ENCODE measurements around the gene WDR19. TPM values are rescaled to one million over a fixed set of nuclear protein-coding genes. Genes with fewer than 3 reads are reported as not detected.
"Not testable (repeated sequence)": the region's sequence is repeated elsewhere in the genome, so short reads cannot be mapped to it uniquely, and the experiment has no call there.

The WDR19 gene
- polyA plus RNA-seq, 3 donors, result 13.6 to 27.4 (median 26.1) TPM

DNA sequence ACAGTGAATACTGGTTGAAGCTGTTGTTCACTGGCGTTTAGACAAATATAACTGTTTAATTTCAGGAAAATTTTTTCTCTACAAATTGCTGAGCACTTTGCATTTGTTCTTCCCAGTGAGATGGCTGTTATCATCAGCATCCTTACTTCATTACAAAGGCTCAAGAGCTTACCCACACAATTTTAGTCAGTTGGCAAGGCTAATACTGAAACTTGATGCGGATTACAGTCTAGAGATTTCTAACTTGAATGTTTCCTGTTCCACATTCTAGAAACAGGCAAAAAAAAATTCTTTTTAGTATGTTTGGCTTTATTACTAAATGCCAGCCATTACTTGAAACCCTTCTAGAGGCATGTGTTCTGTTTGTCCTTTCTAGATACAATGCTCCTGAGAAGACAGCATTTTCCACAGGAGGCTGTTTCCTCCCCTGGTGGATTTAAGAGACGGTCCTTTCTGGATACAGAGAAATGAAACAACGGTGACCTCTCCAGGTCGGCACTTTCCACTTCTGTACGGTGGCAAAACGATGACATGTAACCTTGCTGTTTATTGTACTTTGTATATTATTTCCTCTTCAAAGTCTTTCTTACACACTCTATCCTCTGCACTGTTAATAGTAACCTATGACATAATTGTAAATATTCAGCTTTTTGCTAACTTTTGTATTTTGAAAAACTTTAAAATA, 102.9 kb downstream of the WDR19 start:
- WGBS, 3 donors, result 70 to 79% (median 76%) methylated on average over 7 of the region's 7 CpGs
- no peak overlapping the region for H3K27ac ChIP-seq (ENCODE audit: low read depth, low read length)

DNA sequence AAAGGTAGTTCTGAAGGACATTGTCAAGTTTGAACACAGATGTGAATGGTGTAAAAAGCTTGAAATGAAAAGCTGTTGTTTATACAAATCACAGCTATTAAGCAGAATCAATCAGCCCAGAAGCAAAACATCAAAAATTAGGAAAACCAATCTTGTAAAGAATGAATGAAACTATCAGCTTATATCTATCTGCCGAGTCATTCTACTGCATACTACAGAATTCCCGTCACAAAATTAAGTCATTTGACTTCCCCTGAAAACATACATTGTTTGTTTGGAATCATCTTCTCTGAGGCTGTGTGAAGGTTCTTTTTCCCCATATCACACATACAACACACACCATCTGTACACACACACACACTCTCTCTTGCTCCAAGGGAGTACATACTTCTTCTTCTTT, 103.5 kb downstream of the WDR19 start:
- 90 to 95% (median 95%) methylated on average over 2 of the region's 2 CpGs for WGBS, 3 donors
- no peak overlapping the region for H3K27ac ChIP-seq (ENCODE audit: low read depth, low read length)

DNA sequence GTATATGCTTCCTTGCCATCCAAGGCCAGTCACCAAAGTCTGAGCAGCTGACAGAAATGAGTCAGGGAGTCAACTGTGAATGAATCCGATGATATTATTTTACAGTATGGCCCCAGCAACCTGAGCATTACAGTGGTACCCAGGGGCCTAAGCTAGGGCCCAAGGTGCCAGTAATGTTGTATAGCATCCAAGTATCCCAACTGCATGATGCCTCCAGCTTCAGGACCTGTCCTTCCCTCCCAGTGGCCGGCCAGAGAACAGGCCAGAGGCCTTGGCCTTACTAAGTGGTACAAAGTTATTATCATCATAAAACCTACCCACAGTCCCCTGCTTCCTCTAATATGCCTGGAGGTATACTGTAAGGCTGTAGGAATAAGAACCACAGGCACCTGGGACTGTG, 103.9 kb downstream of the WDR19 start:
- WGBS, 3 donors, result 93 to 96% (median 94%) methylated on average over 2 of the region's 2 CpGs

DNA sequence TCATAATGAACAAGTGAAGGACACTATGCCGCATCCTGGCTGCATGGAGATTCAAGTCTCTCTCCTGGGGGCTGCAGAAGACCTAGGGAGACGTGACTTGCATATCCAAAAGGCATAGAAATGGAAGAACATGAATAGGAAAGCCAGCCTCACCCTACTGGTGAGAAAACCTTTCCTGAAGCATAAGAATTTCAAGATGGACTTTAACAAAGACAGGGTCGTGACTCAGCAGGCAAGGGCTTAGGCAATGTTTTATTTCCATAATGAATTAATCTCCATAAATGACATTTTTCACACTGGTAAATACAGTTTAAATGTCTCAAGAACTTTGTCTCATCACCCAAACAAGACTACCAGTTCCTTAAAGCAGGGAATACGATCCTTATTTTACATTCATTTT, 104.9 kb downstream of the WDR19 start:
- WGBS, 3 donors, result 93 to 97% (median 97%) methylated on average over 4 of the region's 4 CpGs
- H3K27ac ChIP-seq (ENCODE audit: low read depth, low read length), result no peak overlapping the region

More for the DNA sequence above, 103.9 kb downstream of the WDR19 start:
- H3K27ac ChIP-seq (ENCODE audit: low read depth, low read length), result no peak overlapping the region

DNA sequence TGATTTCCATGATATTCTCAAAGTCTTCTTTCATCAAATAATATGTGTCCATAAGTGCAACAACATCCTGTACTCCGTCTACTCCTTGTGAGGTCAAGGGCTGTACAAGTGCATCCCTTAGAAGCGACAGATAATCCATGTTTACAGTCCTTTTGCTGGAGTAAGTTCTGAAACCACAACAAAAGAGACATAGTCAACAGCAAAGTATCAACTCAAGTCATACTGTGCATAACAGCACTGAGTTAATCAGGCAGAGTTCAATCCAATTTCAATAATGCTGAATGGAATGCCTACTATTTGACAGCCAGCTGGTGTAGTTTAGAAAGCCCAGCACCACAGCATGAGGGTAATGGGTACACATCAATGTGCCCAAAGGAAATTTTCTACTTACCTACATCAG, 109.4 kb downstream of the WDR19 start:
- no peak overlapping the region for H3K27ac ChIP-seq (ENCODE audit: low read depth, low read length)
- WGBS, 3 donors, result 90 to 98% (median 96%) methylated on average over 2 of the region's 2 CpGs

DNA sequence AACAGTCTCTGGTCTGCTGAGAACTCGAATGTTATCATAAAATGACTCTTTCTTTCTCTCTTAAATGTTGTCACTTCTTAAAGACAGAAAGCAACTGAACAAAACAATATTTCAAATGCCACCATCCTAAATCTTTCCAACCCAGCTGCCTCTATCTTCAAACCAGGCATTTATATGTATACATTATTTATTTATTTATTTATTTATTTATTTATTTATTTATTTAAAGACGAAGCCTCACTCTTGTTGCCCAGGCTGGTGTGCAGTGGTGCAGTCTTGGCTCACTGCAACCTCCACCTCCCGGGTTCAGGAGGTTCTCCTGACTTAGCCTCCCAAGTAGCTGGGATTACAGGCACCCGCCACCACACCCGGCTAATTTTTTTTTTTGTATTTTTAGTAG, 110.1 kb downstream of the WDR19 start:
- H3K27ac ChIP-seq (ENCODE audit: low read depth, low read length), result not testable (repeated sequence)
- WGBS, 3 donors, result 97% methylated on average over 5 of the region's 5 CpGs

DNA sequence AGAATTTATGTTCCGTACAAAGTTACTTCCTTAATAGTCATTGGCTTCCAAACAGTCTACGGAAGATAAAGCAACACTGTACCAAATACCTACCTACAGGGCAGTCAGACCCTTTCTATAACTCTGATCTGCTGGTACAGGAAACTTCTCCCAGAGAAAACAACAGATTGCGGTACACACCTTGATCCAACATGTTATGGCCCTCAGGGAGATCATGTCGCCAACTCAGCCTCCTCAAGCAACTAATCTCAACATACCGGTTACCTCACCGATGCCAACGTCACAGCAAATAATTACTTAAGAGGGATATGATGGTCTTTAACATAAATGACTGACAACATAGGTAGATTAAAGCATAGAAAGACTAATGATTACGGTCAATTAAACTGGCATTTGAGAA, 113.5 kb downstream of the WDR19 start:
- H3K27ac ChIP-seq (ENCODE audit: low read depth, low read length), result no peak overlapping the region

DNA sequence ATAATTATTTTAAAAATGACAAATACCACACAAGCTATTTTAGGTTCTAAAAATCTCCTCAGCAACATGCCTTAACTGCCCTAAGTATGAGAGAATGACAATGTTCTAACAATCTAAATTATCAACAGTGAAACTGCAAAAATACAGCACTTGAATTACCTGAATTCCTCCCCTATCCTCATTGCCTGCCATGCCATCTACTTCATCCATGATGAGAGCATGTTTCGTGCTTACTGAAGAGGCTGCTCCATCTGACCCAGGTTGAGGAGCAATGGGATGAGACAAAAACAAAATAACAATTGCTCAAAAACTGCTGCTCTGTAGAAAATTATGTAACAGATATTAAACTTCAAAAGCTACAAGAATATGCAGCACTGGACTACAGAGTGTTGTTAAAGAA, 120.6 kb downstream of the WDR19 start:
- H3K27ac ChIP-seq (ENCODE audit: low read depth, low read length), result no peak overlapping the region
- WGBS, 3 donors, result 95 to 97% (median 97%) methylated on average over 1 of the region's 1 CpG

More for the DNA sequence above, 113.5 kb downstream of the WDR19 start:
- 92 to 98% (median 97%) methylated on average over 8 of the region's 8 CpGs for WGBS, 3 donors

DNA sequence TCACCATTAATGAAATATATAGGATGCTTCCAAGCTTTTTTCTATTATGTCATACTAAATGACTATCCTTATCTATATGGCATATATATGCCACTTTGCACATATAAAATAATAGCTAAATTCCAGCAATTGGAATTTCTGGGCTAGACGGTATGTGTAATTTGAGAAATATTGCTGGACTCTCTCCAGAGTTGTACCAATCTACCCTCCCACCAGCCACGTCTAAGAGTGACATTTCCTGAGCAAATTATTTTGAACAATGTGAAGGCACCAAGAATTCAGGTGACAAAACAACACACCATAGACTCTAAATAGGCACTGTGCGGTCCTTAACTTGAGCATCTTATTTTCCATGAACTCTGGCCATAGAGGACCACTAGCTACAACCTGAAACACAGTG, 121.5 kb downstream of the WDR19 start:
- no peak overlapping the region for H3K27ac ChIP-seq (ENCODE audit: low read depth, low read length)
- 84 to 86% (median 85%) methylated on average over 3 of the region's 3 CpGs for WGBS, 3 donors

DNA sequence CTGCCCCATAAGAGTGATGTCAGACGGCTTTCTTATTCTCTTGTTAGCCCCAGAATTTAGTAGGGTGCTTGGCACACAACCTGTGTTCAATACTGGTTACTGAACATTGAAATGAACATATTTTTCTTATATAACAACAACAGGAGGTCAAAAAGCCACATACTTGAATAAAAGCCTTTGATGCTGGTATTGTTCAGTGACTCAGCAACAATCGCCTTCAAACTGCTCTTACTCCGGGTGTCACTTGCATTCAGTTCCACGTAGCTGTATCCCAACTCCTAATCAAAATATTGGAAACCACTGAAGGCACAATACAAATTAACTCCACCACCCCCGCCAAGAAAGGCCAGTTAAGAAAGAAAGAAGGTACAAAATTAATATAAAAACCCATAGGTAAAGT, 122.3 kb downstream of the WDR19 start:
- 76 to 79% (median 79%) methylated on average over 5 of the region's 5 CpGs for WGBS, 3 donors
- no peak overlapping the region for H3K27ac ChIP-seq (ENCODE audit: low read depth, low read length)

DNA sequence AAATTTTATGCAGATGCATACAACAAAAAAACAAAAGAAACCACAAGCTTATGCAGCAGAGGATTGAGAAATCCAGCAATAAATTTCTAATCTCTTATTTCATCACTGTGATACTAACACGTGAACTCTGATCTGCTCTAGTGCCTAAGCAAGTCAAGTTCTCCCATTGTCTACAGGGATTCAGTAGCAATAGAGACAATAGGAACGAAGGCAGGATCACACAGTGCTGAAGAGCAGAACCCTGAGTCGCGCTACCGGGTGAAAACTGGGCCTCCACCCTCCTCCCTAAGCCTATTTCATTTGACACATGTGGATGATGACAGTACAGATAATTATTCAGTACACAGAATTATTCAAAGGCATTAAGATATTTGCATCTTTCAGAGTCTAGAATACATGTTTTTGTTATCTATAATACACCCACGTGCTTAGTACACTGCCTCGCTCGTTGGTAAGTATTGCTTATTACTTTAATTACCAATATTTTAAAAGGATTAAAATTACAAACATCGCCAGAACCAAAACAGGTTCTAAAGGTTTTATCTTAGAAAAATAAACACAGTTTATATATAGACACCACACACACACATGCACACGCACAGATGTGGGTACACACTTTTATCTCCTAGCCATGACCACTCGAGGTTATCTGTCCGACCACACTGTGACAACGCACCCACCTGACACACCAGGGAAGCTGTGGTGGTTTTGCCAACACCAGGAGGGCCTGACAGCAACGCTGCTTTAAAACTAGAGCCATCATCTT, 123.8 kb downstream of the WDR19 start:
- H3K27ac ChIP-seq (ENCODE audit: low read depth, low read length), result no peak overlapping the region
- WGBS, 3 donors, result 47 to 83% (median 83%) methylated on average over 14 of the region's 14 CpGs

DNA sequence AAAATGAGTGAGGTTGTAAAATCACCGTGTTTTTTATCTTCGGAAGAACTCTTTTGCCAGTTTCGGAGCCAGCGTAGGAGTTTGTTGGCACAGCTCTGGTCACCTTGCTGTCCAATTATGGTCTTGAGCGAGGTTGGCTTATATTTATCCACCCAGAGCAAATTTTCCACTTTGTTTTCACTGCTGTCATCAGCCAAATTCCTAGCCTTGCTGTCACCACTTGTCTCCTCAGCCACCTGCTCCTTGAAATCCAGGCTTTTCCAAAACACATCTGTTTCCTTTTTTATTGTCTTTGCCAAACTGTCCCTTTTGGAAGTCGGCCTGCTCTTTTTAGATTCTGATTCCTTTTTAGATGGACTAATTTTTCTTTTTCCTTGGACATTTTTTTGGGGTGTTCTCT, 126.3 kb downstream of the WDR19 start:
- 75 to 79% (median 79%) methylated on average over 6 of the region's 6 CpGs for WGBS, 3 donors
- H3K27ac ChIP-seq (ENCODE audit: low read depth, low read length), result no peak overlapping the region

DNA sequence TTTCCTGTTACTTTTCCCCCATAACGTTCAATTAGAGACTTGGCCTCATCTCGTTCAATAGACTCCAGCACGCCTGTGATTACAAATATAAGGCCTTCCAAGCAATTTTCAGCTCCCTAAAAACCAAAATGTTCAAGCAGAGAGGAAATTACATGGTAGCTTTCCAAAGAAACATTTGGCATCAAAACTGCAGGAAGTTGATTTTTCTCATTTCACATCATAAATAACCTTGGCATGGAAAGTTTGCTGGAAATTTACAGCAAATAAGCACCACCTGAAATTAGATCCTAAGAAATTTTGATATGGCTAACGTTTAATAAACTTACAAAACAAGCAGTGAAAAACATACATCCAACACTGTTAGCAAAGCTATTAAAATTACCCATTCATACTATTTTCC, 130.5 kb downstream of the WDR19 start:
- 41 to 51% (median 47%) methylated on average over 4 of the region's 4 CpGs for WGBS, 3 donors
- no peak overlapping the region for H3K27ac ChIP-seq (ENCODE audit: low read depth, low read length)

DNA sequence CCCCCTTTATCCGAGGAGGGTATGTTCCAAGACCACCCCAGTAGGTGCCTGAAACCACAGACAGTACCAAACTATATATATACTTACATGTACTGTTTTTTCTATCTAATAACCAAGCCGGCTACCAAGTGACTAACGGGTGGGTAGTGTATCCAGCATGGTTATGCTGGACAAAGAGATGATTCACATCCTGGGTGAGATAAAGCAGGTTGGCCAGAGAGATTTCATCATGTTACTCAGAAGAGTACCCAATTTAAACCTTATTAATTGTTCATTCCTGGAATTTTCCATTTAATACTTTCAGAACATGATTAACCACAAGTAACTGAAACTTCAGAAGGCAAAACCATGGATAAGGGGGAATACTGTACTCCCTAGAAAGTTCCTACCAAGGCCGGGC, 137.3 kb downstream of the WDR19 start:
- WGBS, 3 donors, result 90 to 92% (median 92%) methylated on average over 4 of the region's 4 CpGs
- H3K27ac ChIP-seq (ENCODE audit: low read depth, low read length), result no peak overlapping the region

DNA sequence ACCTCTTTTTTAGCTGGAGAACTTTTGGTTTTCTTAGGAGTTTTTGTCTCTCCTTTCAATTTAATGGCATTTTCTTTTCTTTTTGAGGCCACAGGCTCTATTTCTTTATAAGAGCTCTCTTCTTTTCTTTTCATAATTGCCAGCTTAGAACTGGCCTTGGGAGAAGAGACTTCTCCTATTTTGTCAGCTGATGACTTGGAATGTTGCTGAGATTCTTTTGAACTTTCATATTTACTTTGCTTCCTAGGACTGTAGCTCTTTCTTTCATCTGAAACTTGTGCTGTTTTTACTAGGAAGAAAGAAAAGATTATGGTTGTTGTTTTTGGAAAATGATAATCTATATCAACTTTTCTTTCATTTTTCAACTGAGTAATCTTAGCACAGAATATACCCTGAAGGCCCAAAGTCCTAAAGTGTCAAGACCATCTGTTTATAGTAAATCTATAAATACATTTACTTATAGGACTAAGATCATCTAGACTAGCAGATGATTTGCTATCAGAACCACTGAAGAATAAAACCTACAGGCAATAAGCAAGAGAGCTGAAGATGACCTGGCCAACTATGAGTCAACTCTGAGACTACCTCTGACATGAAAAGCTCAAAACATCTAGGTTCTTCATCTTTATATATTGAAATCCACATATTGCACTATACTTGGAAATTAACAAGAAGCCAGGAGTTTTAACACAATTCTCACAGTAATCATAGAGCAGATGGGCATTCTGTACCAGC, 138.2 kb downstream of the WDR19 start:
- H3K27ac ChIP-seq (ENCODE audit: low read depth, low read length), result no peak overlapping the region

DNA sequence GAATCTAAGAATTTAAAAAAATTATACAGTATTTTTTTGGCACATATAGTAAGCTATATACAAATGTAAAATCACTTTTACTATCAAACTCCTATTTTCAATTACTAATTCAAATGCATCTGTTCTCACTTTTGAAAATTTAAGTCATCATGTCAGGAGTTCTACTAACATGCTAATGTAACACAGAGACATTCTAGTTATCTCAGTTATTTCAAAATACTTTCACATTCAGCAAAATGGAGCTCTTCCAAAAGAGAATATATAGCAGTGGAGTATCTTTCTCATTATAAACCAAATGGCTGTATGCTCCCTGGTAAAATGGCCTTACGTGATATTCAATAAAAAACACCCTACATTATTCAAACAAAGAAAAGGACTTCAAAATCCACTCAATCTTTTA, 141.5 kb downstream of the WDR19 start:
- H3K27ac ChIP-seq (ENCODE audit: low read depth, low read length), result no peak overlapping the region
- 93 to 100% (median 97%) methylated on average over 1 of the region's 1 CpG for WGBS, 3 donors

DNA sequence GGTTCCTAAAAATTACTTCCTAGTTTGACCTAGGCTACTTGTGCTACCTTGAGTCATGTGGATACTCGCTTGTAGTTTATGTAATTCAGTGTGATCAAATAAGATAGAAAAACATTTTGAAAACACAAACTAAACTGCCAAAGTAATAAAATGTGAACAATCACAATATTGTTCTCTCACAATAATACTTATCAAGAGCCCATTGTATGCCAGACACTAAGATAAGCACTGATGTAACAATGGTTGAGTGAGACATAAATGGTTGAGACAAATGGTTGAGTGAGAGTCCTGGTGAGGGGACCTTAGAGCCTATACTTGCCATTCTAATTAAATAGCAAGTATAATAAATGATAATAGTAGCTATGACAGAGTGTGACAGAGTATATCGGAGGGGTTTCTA, 142.1 kb downstream of the WDR19 start:
- no peak overlapping the region for H3K27ac ChIP-seq (ENCODE audit: low read depth, low read length)
- 88 to 97% (median 95%) methylated on average over 2 of the region's 2 CpGs for WGBS, 3 donors

DNA sequence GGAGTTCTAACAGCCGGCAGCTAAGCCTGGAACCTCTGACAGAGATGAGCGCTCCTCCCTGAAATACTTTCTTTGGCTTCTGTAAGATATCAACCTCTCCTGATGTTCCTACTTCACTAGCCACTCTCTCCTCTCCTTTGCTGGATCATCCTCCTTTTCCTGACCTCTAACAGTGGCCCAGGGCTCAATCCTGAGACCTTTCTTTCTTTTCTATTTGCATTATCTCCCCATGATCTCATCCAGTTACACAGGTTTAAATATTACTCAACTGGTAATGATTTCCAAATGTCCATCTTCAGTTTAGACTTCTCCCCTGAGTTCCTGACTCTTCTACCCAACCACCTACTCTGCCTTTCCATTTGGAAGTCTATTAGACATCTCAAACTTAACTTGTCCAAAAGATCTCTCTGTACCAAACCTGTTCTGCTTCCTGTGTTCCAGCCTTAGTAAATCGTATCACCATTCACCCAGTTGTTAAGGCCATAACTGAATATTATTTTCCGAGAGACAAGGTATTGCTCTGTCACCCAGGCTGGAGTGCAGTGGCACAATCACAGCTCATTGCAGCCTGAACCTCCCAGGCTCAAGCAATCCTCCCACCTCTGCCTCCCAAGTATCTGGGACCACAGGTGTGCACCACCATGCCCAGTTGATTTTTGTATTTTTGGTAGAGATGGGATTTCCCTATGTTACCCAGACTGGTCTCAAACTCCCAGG, 142.7 kb downstream of the WDR19 start:
- H3K27ac ChIP-seq (ENCODE audit: low read depth, low read length), result no peak overlapping the region
- WGBS, 3 donors, result 84 to 98% (median 98%) methylated on average over 4 of the region's 4 CpGs

DNA sequence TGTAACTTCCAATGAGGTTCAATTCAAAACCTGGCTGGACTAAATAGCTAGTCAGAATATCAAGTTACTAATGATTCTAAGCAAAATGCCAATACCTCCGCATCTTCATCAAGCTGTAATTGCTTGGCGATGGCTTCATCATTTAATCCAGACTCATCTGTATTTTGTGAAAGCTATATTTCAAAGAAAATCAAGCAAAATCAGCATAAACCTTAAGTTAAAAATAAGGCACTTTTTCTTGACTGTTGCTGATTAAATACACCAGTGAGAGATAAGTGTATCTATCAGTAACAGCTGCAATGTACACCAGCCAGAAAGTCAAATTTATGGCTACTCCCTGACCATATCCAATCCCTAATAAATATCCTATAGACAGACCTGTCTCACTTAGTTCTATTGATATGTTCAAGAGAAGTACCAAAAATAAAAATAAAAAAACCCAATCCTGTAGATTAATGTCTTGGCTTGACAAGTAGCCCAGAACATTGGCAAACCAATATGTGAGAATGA, 144.2 kb downstream of the WDR19 start:
- H3K27ac ChIP-seq (ENCODE audit: low read depth, low read length), result no peak overlapping the region
- 98 to 99% (median 99%) methylated on average over 2 of the region's 2 CpGs for WGBS, 3 donors

Measured in adipose tissue (tissue), 3 donors.